Urothelium cell line (cell line): ENCODE data around the gene CAT.

ENCODE experiments used
- DNase-seq: peaks from one replicate; pipeline ENCODE4 v3.0.0; 2011; ENCODE audit warnings: low spot score, mixed read lengths
- FAIRE-seq: peaks from 2 replicates; lab custom pipeline; 2011; peaks lifted over from hg19 to GRCh38; lab: Jason Lieb, UNC

The CAT gene

DNA sequence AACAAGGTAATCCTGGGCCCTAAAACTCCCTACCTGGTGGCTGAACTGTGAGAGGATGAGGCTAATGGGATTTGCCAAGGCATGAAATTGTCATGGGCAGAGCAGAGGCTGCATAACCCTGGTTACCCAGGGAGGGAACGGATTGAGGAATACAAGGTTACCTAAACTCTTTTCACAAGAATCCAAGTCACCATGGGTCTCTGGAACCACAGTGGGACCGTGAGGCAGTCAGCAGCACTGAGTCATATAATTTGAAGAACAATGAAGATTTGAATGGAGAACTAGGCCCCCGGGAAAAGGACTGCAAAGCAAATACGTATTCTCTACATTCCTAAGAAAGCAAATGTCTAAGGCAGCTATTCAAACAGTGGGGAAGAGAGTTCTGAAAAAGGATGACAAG, 19.8 kb downstream of the CAT start:
- no peak for DNase-seq

DNA sequence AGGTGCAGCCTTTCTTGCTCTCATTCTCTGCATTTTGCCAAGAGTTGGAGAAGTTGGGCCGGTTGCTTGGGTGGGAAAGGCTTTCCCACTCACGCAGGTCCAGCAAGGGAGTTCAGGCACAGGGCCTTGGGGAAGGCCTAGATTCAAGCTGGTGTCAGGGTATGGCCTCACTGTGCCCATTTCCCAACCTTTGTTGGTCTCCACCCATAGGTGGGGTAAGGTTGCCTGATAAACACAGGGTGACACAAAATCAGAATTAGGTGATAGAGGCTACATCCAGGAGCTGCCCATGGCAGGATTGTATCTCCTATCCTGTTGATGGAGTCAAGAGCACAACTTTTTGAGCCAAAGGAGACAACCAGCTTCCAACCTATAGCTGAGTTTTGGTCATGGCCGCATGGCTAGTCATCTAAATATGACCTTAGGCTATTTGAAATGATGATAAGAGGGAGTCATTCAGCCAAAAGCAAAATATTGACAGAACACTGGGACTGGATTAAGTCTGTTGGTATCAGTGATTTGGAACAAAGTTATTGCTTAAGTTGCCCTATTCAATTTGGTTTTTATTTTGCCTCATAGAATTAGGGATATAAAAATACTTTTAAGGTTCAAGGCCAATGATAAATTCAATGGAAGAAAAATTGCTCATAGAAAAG, 20.9 kb downstream of the CAT start:
- no peak for FAIRE-seq
- DNase-seq, result no peak

More for the DNA sequence above, 19.8 kb downstream of the CAT start:
- FAIRE-seq, result no peak

DNA sequence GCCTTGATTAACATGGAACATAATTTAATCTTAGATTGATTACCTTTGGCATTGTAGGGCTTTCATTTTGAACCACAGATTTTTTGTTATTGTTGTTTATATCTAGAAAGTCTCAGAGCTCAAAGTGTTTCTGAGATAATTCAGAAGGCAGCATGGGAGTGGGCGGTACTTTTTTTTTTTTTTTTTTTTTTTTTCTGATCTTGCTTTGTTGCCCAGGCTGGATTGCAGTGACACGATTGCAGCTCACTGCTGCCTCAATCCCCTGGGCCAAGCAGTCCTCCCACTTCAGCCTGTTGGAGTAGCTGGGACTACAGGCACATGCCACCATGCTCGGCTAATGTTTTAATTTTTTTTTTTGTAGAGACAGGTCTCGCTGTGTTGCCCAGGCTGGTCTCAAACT, 21.5 kb downstream of the CAT start:
- no peak for DNase-seq
- no peak for FAIRE-seq

DNA sequence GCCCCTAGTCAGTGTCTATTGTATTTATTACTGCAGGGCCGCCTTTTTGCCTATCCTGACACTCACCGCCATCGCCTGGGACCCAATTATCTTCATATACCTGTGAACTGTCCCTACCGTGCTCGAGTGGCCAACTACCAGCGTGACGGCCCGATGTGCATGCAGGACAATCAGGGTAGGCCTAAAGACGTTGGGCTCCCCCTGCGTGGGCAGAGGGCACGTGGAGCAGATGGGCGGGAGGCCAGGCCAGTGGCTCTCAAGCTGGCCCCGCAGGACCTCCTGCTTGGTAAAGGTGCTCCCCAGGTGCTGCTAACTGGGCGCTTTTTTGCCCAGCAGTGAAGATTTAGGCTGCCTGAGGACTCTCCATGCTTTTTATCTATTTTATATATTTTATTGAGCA, 22.5 kb downstream of the CAT start:
- FAIRE-seq, result no peak

DNA sequence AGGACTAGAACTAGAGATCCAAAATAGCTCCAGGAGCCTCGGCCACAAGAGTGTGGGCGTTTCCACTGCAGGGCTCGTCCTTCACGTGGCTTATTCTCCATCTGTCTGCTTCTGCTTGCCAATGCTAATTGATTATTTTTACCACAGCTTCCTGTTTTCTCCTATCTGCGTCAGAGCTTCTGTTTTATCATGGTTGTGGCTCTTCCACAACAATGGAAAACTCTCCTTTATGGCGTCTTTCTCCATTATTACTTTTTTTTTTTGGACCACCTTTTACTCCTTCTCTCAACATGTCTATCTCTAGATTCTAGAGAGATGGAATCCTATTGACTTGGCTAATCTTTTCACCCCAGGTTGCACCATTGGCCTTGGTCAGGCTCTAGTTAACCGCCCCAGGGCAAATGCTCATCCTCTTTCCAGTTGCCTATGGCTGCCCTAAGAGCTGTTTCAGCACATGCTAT, 25.9 kb downstream of the CAT start:
- FAIRE-seq, result no peak

More for the DNA sequence above, 22.5 kb downstream of the CAT start:
- no peak for DNase-seq

DNA sequence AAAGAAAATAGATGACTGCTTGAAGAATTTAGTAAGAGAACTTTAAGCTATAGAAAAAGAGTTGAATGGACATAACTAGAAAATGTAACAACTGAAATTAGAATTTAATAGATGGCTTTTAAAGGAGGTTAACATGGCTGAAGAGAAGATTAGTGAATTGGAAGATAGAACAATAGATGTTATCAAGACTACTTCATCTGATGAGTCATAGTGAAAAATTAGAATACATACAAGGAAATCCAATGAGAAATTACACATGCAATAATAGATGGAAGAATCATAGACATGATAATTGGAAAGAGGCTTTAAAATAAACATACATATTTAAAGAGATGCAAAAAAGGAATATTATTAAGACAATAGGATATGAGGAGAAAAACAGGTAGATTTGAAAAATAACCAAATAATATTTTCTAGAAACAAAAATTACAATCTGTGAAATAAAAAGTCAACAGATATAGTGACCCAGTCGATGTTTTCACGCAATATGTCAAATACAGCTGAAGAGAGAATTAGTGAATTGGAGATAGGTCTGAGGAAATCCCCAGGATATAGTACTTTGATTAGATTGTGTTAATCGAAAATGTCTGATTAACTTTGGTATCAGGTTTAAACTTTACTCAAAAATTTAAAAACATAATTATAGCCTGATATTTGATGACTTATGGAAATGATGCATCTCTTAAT, 28.2 kb downstream of the CAT start:
- DNase-seq (no peak), FAIRE-seq (no peak)

More for the DNA sequence above, 25.9 kb downstream of the CAT start:
- DNase-seq, result no peak

DNA sequence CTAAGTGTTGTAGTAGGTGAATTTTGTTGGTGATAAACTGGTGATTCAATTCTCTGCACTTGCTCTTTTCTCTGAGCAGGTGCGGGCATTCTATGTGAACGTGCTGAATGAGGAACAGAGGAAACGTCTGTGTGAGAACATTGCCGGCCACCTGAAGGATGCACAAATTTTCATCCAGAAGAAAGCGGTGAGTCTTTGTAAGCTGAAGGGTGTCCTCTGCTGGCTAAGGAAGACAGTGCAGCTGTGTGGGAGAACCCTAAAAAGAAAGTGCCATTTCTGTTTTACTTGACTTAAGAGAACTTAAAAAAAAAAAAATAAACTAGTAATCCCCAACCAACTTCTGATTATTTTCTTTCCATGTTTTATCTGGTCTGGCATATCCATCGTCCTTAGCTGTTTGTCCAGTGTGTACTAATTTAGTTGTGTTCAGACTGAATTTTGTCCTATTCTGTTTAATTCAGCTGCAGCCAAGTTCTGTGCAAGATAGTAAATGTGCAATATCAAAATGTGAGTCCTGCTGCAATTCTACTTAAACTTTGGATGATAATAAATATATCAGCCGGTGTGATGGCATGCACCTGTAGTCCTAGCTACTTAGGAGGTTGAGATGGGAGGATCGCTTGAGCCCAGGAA, 29.6 kb downstream of the CAT start:
- DNase-seq (peak; percentile 16), FAIRE-seq (no peak)

DNA sequence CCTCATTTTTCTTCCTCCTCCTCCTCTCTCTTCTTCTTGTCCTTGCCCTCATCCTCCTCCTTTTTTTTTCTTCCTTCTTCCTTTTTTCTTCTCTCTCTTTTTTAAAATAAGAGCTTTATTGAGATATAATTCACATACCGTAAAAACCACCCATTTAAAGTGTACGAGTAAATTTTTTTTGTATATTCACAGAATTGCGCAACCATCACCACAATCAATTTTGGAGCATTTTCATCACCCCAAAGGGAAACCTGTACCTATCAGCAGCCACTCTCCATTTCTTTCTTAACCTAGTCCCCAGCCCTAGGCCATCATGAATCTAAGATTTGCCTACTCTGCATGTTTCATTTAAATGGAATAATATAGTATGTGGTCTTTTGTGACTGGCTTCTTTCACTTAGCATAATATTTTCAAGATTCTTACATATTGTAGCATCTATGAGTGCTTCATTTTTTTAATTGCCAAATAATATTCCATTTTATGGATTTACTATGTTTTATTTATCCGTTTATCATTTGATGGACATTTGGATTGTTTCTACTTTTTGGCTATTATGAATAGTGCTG, 35.0 kb downstream of the CAT start:
- DNase-seq, result no peak
- FAIRE-seq, result no peak

DNA sequence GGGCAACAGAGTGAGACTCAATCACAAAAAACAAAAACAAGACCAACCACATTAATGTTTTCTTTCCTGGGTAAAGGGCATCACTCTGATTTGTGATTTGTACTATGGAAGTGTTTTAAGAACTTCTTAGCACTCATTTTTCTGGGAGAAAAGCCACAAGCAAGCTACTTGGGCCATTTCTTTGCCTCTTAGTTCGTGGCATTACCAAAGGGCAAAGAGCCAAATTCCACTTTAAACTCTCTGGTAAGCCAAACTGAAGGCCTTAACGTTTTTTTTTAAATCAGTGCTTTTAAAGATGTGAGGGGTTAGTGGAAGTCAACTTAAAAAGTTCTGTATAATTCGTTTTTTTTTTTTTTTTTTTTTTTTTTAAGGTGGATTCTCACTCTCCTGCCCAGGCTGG, 36.9 kb downstream of the CAT start:
- DNase-seq, result no peak
- no peak for FAIRE-seq

DNA sequence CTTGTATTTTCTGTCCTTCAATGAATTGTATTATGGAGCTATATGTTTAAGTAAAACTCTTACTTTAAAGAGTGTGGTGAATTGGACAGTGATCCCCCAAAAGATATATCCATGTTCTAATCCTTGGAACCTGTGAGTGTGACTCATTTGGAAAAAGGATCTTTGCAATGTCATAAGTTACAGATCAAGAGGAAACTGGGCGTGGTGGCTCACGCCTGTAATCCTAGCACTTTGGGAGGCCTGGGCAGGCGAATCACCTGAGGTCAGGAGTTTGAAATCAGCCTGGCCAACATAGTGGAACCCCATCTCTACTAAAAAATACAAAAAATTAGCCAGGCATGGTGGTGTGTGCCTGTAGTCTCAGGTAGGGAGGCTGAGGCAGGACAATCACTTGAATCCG, 38.1 kb downstream of the CAT start:
- no peak for FAIRE-seq
- no peak for DNase-seq

DNA sequence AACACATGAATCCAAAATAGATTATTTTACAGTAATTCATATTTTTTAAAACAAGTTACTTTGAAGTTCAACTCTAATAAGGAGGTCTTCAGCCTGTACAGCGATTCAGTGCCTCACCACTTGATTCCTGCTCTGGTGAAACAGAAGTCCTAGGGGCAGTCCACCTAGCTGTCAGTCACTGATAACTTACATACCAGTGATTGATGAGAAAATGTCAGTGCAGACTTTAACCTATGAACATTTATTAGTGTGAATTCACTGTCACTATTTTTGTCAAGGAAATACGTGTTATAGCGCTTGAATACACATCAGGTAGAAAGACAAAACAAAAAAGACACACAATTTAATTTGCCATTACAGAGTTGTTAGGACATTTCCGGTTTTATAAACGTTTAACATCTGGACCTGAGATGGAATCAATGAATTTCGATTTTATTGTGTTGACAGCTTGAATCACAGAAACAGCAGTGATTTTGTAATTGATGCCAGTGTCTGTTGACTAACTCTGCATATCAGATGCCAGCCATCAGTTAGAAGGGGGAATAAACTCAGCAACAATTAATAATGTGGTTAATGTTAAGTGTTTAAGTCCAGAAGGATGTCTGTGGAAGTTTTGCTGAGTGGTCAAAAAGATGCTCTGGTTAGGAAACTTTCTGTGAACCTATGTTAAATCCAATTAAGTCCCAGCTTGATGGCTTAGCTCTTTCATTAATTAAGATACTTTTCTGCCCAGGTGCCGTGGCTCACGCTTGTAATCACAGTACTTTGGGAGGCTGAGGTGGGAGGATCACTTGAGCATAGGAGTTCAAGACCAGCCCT, 40.3 kb downstream of the CAT start:
- FAIRE-seq, result no peak
- no peak for DNase-seq

DNA sequence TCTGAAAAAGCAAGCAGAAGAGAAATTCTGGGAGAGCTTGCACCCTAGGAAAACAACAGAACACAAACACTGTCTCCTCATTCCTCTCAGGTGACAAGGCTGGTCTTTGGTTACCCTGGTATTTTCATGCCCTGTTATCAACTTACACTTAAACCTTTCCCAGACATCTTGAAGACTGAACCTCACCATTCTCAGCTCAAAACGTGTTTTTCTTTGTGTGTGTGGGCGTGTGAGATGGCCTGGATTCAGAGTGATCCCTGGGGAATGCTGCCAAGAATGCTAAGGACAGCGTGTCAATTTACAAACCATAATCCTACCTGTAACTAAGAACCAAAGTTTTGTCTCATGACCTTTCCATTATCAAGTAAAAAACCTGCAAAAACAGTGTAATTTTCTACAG, 41.6 kb downstream of the CAT start:
- DNase-seq (peak; percentile 22), FAIRE-seq (no peak)

DNA sequence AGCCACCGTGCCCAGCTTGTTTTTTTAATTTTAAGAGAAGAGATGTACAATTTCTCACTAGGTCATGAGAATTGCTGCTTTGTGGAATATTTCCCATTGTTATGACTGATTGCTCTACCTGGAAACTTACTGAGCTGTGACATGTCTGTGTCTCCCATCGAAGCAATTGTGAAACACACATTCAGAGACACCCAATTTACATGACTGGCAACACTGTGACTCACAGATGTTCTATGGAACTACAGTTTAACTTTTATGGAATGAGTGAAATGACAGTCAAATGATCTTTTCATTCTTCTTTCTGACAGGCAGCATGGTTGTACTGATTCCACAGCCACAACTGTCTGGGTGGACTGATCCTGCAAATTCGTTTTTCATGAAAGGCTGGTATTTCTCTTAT, 42.6 kb downstream of the CAT start:
- no peak for FAIRE-seq
- DNase-seq, result no peak

DNA sequence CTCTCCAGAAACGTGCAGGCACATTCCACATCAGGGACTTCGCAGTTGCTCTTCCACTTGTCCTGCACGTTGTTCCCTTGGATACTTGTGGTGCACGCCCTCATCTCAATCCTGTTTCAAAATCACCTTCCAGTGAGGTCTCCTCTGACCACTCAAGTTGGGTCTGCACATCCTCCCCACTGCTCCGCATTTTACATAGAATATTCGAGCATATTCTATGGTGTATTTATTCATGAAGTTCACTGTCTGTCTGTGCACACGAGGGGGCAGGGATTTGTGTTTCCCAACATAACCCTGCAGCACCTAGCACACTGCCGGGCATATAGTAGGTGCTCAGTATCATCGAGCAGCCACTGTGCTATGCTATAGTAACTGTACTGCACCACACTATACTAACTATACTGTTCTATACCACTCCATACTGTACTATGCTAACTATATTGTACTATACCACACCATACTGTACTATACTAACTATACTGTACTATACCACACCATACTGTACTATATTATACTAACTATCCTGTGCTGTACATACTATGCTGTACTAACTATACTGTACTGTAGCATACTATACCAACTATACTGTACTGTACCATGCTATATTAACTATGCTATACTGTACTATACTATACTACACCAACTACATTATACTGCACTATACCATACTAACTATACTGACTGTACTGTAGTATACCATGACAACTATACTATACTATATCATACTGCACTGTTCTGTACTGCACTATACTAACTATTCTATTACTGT, 44.6 kb downstream of the CAT start:
- FAIRE-seq (peak; percentile 17), DNase-seq (no peak)

DNA sequence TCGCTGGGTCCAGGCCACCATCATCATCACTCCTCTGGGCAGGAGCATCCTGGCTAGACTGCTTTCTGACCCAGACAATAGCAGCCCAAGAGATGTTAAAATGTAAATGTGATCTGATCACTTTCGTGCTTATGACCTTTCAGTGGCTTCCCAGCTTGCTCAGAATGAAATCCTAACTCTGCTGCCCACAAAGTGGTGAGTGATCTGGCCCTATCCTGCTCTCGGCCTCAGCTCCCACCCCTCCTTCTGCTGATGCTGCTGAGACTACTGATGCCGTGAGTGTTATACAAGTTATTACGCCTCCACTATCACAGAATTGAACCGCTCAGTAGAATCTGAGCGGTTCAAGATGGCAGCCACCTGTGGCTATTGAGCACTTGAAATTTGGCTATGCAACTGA, 48.7 kb downstream of the CAT start:
- DNase-seq (no peak), FAIRE-seq (no peak)

DNA sequence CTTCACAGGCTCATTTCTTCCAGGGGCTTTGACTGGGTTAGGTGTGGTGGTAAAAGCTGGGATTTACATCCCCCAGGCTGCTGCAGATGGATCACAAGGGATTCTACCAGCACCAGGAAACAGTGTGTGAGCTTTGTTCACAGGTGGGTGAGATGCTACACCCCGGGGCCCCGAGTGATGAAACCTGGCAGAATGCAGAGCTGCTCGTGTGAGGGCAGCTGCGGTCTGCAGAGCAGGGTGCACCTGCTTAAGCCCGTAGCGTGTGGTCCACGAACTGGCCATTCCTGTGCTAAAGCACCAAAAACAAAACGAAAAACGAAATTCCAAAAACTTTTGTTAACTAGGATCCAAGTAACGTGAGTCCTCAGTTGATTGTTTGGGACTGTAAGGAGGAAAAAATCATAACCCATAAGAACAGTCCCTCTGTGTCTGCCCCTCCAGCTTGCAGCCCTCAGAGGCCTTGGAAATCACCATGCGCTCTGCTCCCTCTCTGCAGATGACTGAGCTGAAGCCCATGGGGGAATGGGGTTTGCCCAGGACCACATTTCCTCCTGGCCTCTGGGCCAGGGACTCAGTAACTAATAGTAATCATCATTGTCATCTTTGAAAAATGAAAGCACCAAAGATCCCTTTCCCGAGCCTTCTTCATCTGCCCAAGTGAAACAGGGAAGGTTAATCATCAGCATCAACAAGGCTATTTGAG, 50.3 kb downstream of the CAT start:
- DNase-seq, result no peak
- no peak for FAIRE-seq

DNA sequence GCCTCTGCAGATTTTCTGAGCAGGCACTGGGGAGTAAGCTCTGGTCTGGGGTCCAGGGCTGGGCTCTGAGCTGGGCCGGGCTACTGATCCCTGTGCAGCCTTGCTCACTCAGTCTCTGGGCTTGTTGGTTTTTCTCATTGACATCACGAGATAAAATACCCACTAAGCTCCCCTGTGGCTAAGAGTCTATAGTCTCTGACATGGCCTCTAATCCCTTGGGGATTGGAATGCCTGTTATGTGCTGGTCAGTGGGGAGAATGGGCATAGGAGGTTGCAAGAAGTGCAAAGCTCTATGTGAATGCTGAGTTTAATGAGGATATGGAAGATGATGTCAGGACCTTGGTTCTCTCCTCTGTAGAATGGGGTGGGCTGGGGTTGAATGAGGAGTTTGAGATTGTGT, 51.6 kb downstream of the CAT start:
- no peak for FAIRE-seq
- DNase-seq, result no peak

DNA sequence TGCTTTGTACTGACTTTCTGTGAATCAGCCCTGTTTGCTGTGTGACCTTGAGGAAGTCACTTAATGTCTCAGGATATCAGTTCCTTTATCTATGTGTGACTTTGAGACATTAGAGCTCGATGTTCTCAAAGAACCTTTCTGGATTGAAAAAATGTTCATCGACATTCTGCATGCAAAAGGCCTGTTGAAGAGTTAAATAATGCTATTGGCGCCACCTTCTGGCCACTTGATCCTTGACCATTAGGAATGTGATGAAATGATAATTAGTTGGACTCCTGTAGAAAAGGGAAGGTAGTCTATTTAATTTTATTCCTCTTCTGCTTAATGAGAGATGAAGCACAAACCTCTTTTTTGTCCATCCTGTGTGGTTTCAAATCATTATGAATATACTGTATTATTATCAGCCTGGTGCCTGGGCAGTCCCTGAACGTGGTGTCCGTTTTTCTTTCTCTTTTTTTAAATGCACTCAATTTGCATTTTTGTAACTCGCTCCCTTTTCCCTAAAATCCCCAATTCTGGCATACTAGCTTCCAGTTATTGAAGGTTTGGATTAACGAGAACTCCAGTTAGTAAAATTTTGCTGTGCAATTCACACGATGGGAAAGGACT, 54.2 kb downstream of the CAT start:
- DNase-seq (peak; percentile 51), FAIRE-seq (no peak)

DNA sequence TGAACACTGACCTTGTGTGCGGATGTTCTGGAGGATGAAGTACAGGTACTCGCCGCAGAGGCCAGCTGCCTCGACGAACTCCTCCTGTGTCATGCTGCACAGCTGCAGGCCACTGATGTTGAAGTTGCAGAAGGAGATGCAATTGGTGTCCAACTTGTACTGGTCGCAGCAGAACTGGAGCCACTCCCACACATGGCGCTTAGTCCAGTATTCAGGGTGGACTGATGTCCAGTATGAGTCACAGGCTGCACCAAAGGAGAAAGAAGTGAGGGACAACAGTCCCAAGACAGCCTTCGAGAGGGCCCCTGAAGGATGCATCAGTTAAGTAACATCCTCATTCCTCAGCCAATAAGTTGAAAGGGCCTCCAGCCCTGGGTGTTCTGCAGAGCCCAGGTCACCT, 54.7 kb downstream of the CAT start:
- FAIRE-seq (no peak), DNase-seq (no peak)
